ENCODE results near the gene EPC2.

DNA sequence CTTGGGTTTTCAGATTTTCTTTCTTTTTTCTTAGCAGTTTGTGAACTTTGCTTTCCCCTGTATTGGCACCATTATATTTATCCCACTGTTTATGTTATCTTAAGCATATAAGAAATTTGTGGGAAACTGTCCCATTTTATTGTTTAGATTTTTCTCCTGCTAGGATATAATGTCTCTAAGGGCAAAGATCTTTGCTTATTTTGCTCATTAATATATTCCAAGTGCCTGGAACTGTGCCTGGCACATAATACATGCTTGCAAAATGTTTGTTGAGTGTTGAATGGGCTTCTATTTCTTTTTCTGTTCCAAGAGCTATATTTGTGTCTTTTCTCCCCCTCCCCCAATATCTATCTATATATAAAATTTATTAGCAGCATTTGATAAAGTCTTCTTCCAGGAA is 5.4 kb downstream of the EPC2 start:
- TF ChIP-seq, protein P1, sequence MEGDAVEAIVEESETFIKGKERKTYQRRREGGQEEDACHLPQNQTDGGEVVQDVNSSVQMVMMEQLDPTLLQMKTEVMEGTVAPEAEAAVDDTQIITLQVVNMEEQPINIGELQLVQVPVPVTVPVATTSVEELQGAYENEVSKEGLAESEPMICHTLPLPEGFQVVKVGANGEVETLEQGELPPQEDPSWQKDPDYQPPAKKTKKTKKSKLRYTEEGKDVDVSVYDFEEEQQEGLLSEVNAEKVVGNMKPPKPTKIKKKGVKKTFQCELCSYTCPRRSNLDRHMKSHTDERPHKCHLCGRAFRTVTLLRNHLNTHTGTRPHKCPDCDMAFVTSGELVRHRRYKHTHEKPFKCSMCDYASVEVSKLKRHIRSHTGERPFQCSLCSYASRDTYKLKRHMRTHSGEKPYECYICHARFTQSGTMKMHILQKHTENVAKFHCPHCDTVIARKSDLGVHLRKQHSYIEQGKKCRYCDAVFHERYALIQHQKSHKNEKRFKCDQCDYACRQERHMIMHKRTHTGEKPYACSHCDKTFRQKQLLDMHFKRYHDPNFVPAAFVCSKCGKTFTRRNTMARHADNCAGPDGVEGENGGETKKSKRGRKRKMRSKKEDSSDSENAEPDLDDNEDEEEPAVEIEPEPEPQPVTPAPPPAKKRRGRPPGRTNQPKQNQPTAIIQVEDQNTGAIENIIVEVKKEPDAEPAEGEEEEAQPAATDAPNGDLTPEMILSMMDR (IDR thresholded peaks at IDR 0.05) = no peak
- TF ChIP-seq POLR2A (IDR thresholded peaks at IDR 0.05) = no peak
